PC-9 (cell line): ENCODE data around the gene TTC23. TPM values are rescaled to one million over a fixed set of nuclear protein-coding genes. Genes with fewer than 3 reads are reported as not detected.

ENCODE experiments used
- BruUV-seq: library from RNA; stranded (reverse); fragments of 400-500 nt; replicated peaks from 2 replicates; lab custom pipeline; 2021; lab: Mats Ljungman, UMichigan
- CTCF ChIA-PET: fragments of 300-600 bp; sonication (Branson Sonifier 250); formaldehyde crosslinking; loops from one replicate; lab custom pipeline; 2022; ENCODE audit warnings: antibody characterized with exemption; lab: Charles Lee
- POLR2A ChIA-PET: fragments of 300-600 bp; sonication (Branson Sonifier 250); formaldehyde crosslinking; loops from one replicate; lab custom pipeline; 2022; ENCODE audit warnings: antibody characterized with exemption; ENCODE audit not compliant: unreplicated experiment; lab: Charles Lee
- DNase-seq, 2 experiments: peaks; one replicate each; pipeline versions ENCODE4 v3.0.0 to v3.0.0-alpha.2; 2015 to 2022; ENCODE audit warnings: mixed read lengths in 1 of 2
- H2AFZ ChIP-seq: fragments of 200-600 bp; sonication (generic); 2 replicates; pipeline ENCODE4 v1.8.1; 2017; ENCODE audit warnings: antibody characterized with exemption
- H3F3A ChIP-seq: fragments of 200-600 bp; sonication (generic); 2 replicates; pipeline ENCODE4 v1.8.1; 2017; ENCODE audit warnings: antibody characterized with exemption, mild to moderate bottlenecking, low read depth; ENCODE audit not compliant: insufficient read depth
- H3K27ac ChIP-seq: fragments of 200-600 bp; sonication (generic); 2 replicates; pipeline ENCODE4 v1.6.1; 2016; ENCODE audit warnings: mixed run types
- H3K27me3 ChIP-seq: fragments of 200-600 bp; sonication (generic); 2 replicates; pipeline ENCODE4 v1.6.1; 2016; ENCODE audit warnings: low read depth, mixed run types; ENCODE audit not compliant: insufficient read depth
- H3K36me3 ChIP-seq: fragments of 200-600 bp; sonication (generic); 2 replicates; pipeline ENCODE4 v1.6.1; 2016; ENCODE audit warnings: low read depth, mixed run types
- H3K4me1 ChIP-seq: fragments of 200-600 bp; sonication (generic); replicated peaks from 2 replicates; pipeline ENCODE4 v1.6.1; 2016; ENCODE audit warnings: mixed run types; ENCODE audit not compliant: insufficient read depth
- H3K4me2 ChIP-seq: fragments of 200-600 bp; sonication (generic); 2 replicates; pipeline ENCODE4 v1.6.1; 2017; ENCODE audit warnings: mixed run types
- H3K4me3 ChIP-seq: fragments of 200-600 bp; sonication (generic); 2 replicates; pipeline ENCODE4 v1.6.1; 2016; ENCODE audit warnings: mixed run types
- H3K79me2 ChIP-seq: fragments of 200-600 bp; sonication (generic); 2 replicates; pipeline ENCODE4 v1.6.1; 2017; ENCODE audit warnings: low read depth, mixed run types
- H3K9me2 ChIP-seq: fragments of 200-600 bp; sonication (generic); 2 replicates; pipeline ENCODE4 v1.8.1; 2017; ENCODE audit warnings: mild to moderate bottlenecking; ENCODE audit not compliant: insufficient read depth
- H3K9me3 ChIP-seq: fragments of 200-600 bp; sonication (generic); 2 replicates; pipeline ENCODE4 v1.8.1; 2016; ENCODE audit warnings: low read depth; ENCODE audit not compliant: insufficient read depth
- H4K20me1 ChIP-seq: fragments of 200-600 bp; sonication (generic); 2 replicates; pipeline ENCODE4 v1.8.1; 2017; ENCODE audit not compliant: insufficient read depth
- CTCF ChIP-seq: fragments of 200-600 bp; sonication (generic); conservative IDR thresholded peaks from 2 replicates; pipeline ENCODE4 v1.6.1; 2017; ENCODE audit warnings: mixed run types, antibody characterized with exemption, mild to moderate bottlenecking, moderate library complexity
- EZH2 ChIP-seq: fragments of 200-600 bp; sonication (generic); IDR thresholded peaks from 2 replicates; pipeline ENCODE4 v1.8.0; 2017; ENCODE audit warnings: antibody characterized with exemption, low read depth
- intact Hi-C: fragments of 100-400 bp; cut with micrococcal nuclease; formaldehyde crosslinking; loops from one replicate; pipeline ENCODE4 v1.10.0; 2022; ENCODE audit not compliant: unreplicated experiment
- total RNA-seq: library from RNA; stranded (reverse); gene quantifications from 2 replicates; pipeline ENCODE4 v1.2.3, GENCODE V29; 2021

Gene TTC23
- total RNA-seq, 1 experiment from 2014 or later: 18.4 TPM

GRCh38 chr15:99157456-99157855, 91.9 kb downstream of the TTC23 start:
- DNase-seq: no peak
- no peaks in the 10 kb centered on the region for H3K9me3 ChIP-seq
- no peaks in the 10 kb centered on the region for H3K9me2 ChIP-seq
- no peak overlapping the region for H3K4me3 ChIP-seq
- no peak overlapping the region for H3K4me2 ChIP-seq
- H3K4me1 ChIP-seq: no peaks in the 10 kb centered on the region
- H3K27me3 ChIP-seq: no peaks in the 10 kb centered on the region
- no peaks in the 10 kb centered on the region for H4K20me1 ChIP-seq
- no peak for TF ChIP-seq EZH2
- no peak for TF ChIP-seq CTCF
- no peaks in the 10 kb centered on the region for H3K79me2 ChIP-seq
- H3K36me3 ChIP-seq: 0 out of 2 replicates have a peak, but pooled peaks cover 4% of the 10 kb centered on the region
- no peaks in the 10 kb centered on the region for H3F3A ChIP-seq
- POLR2A ChIA-PET: no interaction called here
- intact Hi-C loops: no loop called here
- no peak overlapping the region for H3K27ac ChIP-seq
- CTCF ChIA-PET: no interaction called here
- H2AFZ ChIP-seq: no peak overlapping the region
- no TSS peak for BruUV-seq

DNA sequence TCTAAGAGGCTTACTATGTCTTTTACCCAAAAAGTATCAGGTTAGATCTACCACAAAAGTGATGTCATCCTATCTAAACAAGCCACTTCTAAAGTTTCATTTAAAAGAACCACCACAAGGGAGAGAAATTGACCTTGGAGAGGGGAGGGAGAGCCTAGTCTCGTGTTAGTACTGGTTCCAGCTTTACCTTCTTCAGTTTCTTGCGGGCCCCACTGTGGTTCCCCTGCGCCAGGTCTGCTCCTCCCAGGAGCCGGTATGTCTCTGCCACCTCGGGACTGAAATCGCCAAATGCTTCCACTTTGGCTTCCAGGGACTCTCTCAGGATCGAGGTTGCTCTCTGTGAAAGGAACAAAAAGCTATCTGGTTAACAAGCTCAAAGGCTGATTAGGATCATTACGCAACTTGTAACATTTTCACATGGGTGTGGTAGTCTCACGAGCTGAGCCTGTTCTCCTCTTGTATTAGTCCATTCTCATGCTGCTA, 93.4 kb downstream of the TTC23 start:
- Histone ChIP-seq H3K27me3 (no peaks in the 10 kb centered on the region), H3K27ac (no peak overlapping the region), H3F3A (no peaks in the 10 kb centered on the region), H3K4me1 (no peaks in the 10 kb centered on the region), H3K79me2 (no peaks in the 10 kb centered on the region), H2AFZ (no peak overlapping the region), H3K4me2 (no peak overlapping the region), H3K9me2 (no peaks in the 10 kb centered on the region), H3K9me3 (no peaks in the 10 kb centered on the region), H3K36me3 (no peaks in the 10 kb centered on the region), H4K20me1 (no peaks in the 10 kb centered on the region), H3K4me3 (no peak overlapping the region)
- TF ChIP-seq CTCF (no peak), EZH2 (no peak)
- no TSS peak for BruUV-seq
- CTCF ChIA-PET: interaction anchor here (0.9 kb wide), 1 partner anchor 55 kb away, joined by 6 read pairs; no protein-coding TSS in a partner anchor
- POLR2A ChIA-PET: interaction anchor here (0.5 kb wide), 1 partner anchor 265 kb away, joined by 3 read pairs; no protein-coding TSS in a partner anchor
- peak in 1 of 2 experiments; percentile 8 for DNase-seq
- intact Hi-C loops: no loop called here

DNA sequence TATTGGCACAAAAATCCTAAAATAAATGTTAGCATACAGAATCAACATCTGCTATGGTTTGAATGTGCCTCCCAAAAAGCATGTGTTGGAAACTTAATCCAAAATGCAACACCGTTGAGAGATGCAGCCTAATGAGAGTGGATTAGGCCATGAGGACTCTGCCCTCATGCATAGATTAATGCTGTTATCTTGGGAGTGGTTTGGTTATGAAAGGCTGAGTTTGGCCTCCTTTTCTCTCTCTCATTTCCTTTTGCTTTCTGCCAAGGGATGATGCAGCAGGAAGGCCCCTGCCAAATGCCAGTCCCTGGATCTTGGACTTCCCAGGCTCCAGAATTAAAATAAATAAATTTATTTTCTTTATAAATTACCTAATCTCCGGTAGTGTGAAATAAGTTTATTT, 95.1 kb downstream of the TTC23 start:
- intact Hi-C loops: no loop called here
- Histone ChIP-seq H3K4me3 (no peak overlapping the region), H3K79me2 (no peaks in the 10 kb centered on the region), H2AFZ (no peak overlapping the region), H4K20me1 (no peaks in the 10 kb centered on the region), H3F3A (no peaks in the 10 kb centered on the region), H3K4me1 (no peaks in the 10 kb centered on the region), H3K9me3 (no peaks in the 10 kb centered on the region), H3K36me3 (no peaks in the 10 kb centered on the region), H3K4me2 (no peak overlapping the region), H3K27ac (no peak overlapping the region), H3K27me3 (no peaks in the 10 kb centered on the region), H3K9me2 (no peaks in the 10 kb centered on the region)
- CTCF ChIA-PET: no interaction called here
- no peak for DNase-seq
- POLR2A ChIA-PET: no interaction called here
- no TSS peak for BruUV-seq
- TF ChIP-seq CTCF (no peak), EZH2 (no peak)
